8988T (cell line): ENCODE data around the gene CDK17.
"Not testable (repeated sequence)": the region's sequence is repeated elsewhere in the genome, so short reads cannot be mapped to it uniquely, and the experiment has no call there.

ENCODE experiments used
- DNase-seq: peaks from one replicate; pipeline ENCODE4 v3.0.0; 2011

The CDK17 gene

GRCh38 chr12:96386794-96387193, 13.4 kb downstream of the CDK17 start:
- DNase-seq = no peak

- DNase-seq = no peak
These were observed 16.2 kb downstream of the CDK17 start for GRCh38 chr12:96383991-96384390.

GRCh38 chr12:96383371-96383770, 16.9 kb downstream of the CDK17 start:
- DNase-seq = no peak

- DNase-seq = not testable (repeated sequence)
These were observed 20.5 kb downstream of the CDK17 start for GRCh38 chr12:96379743-96380142.

- DNase-seq = no peak
These were observed 21.9 kb downstream of the CDK17 start for GRCh38 chr12:96378319-96378718.

- DNase-seq = no peak
These were observed 23.4 kb downstream of the CDK17 start for GRCh38 chr12:96376865-96377264.

GRCh38 chr12:96375841-96376604, 24.2 kb downstream of the CDK17 start:
- DNase-seq = no peak

GRCh38 chr12:96375170-96375569, 25.1 kb downstream of the CDK17 start:
- no peak for DNase-seq

- DNase-seq = no peak
These were observed 28.2 kb downstream of the CDK17 start for GRCh38 chr12:96371790-96372699.

GRCh38 chr12:96371138-96371789, 29.0 kb downstream of the CDK17 start:
- DNase-seq = no peak

- DNase-seq = no peak
These were observed 31.6 kb downstream of the CDK17 start for GRCh38 chr12:96368687-96369086.

GRCh38 chr12:96368233-96368632, 32.0 kb downstream of the CDK17 start:
- DNase-seq = no peak

GRCh38 chr12:96366381-96366654, 33.9 kb downstream of the CDK17 start:
- no peak for DNase-seq

- DNase-seq = no peak
These were observed 34.4 kb downstream of the CDK17 start for GRCh38 chr12:96365604-96366380.

- DNase-seq = no peak
These were observed 36.0 kb downstream of the CDK17 start for GRCh38 chr12:96364092-96364700.

GRCh38 chr12:96361074-96361473, 39.2 kb downstream of the CDK17 start:
- DNase-seq = no peak

GRCh38 chr12:96360550-96360949, 39.7 kb downstream of the CDK17 start:
- DNase-seq = no peak

GRCh38 chr12:96359328-96359727, 40.9 kb downstream of the CDK17 start:
- no peak for DNase-seq

- no peak for DNase-seq
These were observed 43.4 kb downstream of the CDK17 start for GRCh38 chr12:96356831-96357230.

- DNase-seq = no peak
These were observed 45.2 kb downstream of the CDK17 start for GRCh38 chr12:96354844-96355534.

- DNase-seq = no peak
These were observed 45.9 kb downstream of the CDK17 start for GRCh38 chr12:96354326-96354725.
